Measurements from ENCODE around the gene DNAJA4. TPM values are rescaled to one million over a fixed set of nuclear protein-coding genes. Genes with fewer than 3 reads are reported as not detected.

Gene DNAJA4
- 10 to 100 TPM; 21.2 to 26.5 (median 23.7) TPM for polyA plus RNA-seq (ENCODE audit: insufficient read length in 4 of 4)

- DNase-seq (ENCODE audit: low read depth in 4 of 4, low spot score in 3 of 4), result peak in 3 of 4 donors; percentile 20 to 42 (median 25)
These were observed at the start of gene DNAJA4 for GRCh38 chr15:78264304-78265136. Gene DNAJA4, plus strand, starts transcription at chr15:78264562. Its CDS starts 202 bp downstream, at chr15:78264764.

GRCh38 chr15:78216276-78217104 lies 47.9 kb upstream of the DNAJA4 start:
- no peak for DNase-seq (ENCODE audit: low read depth in 4 of 4, low spot score in 3 of 4)

GRCh38 chr15:78220713-78221112 lies 43.6 kb upstream of the DNAJA4 start:
- no peak for DNase-seq (ENCODE audit: low read depth in 4 of 4, low spot score in 3 of 4)

- DNase-seq (ENCODE audit: low read depth in 4 of 4, low spot score in 3 of 4), result no peak
These were observed 41.5 kb upstream of the DNAJA4 start for GRCh38 chr15:78222745-78223395.

GRCh38 chr15:78223396-78224022 lies 40.9 kb upstream of the DNAJA4 start:
- no peak for DNase-seq (ENCODE audit: low read depth in 4 of 4, low spot score in 3 of 4)

GRCh38 chr15:78224023-78224411 lies 40.3 kb upstream of the DNAJA4 start:
- no peak for DNase-seq (ENCODE audit: low read depth in 4 of 4, low spot score in 3 of 4)

- DNase-seq (ENCODE audit: low read depth in 4 of 4, low spot score in 3 of 4), result no peak
These were observed 38.4 kb upstream of the DNAJA4 start for GRCh38 chr15:78225783-78226541.

- DNase-seq (ENCODE audit: low read depth in 4 of 4, low spot score in 3 of 4), result no peak
These were observed 35.9 kb upstream of the DNAJA4 start for GRCh38 chr15:78228356-78228996.

- no peak for DNase-seq (ENCODE audit: low read depth in 4 of 4, low spot score in 3 of 4)
These were observed 34.6 kb upstream of the DNAJA4 start for GRCh38 chr15:78229431-78230406.

GRCh38 chr15:78232951-78233350 lies 31.4 kb upstream of the DNAJA4 start:
- no peak for DNase-seq (ENCODE audit: low read depth in 4 of 4, low spot score in 3 of 4)

- no peak for DNase-seq (ENCODE audit: low read depth in 4 of 4, low spot score in 3 of 4)
These were observed 30.9 kb upstream of the DNAJA4 start for GRCh38 chr15:78233496-78233895.

- no peak for DNase-seq (ENCODE audit: low read depth in 4 of 4, low spot score in 3 of 4)
These were observed 29.8 kb upstream of the DNAJA4 start, which contains the start of gene ACSBG1 for GRCh38 chr15:78234515-78235040. Gene ACSBG1, minus strand, starts transcription at chr15:78234565. Its CDS starts 64 bp downstream, at chr15:78234501.

GRCh38 chr15:78236491-78236890 lies 27.9 kb upstream of the DNAJA4 start:
- no peak for DNase-seq (ENCODE audit: low read depth in 4 of 4, low spot score in 3 of 4)

- DNase-seq (ENCODE audit: low read depth in 4 of 4, low spot score in 3 of 4), result no peak
These were observed 27.2 kb upstream of the DNAJA4 start for GRCh38 chr15:78237146-78237545.

GRCh38 chr15:78239811-78240210 lies 24.6 kb upstream of the DNAJA4 start:
- no peak for DNase-seq (ENCODE audit: low read depth in 4 of 4, low spot score in 3 of 4)

GRCh38 chr15:78241017-78241416 lies 23.3 kb upstream of the DNAJA4 start:
- DNase-seq (ENCODE audit: low read depth in 4 of 4, low spot score in 3 of 4), result peak; percentile 41 to 70 (median 56)

- DNase-seq (ENCODE audit: low read depth in 4 of 4, low spot score in 3 of 4), result no peak
These were observed 22.2 kb upstream of the DNAJA4 start for GRCh38 chr15:78242128-78242527.

- DNase-seq (ENCODE audit: low read depth in 4 of 4, low spot score in 3 of 4), result no peak
These were observed 21.3 kb upstream of the DNAJA4 start for GRCh38 chr15:78243058-78243457.

Measured in right renal pelvis (tissue), 4 donors.